Measurements from ENCODE around the gene NGF.

Gene NGF

GRCh38 chr1:115261496-115261895, 76.6 kb downstream of the NGF start:
- H3K27me3 Mint-ChIP-seq, result peaks cover 2% of the 10 kb centered on the region
- no peaks in the 10 kb centered on the region for H3K36me3 Mint-ChIP-seq (ENCODE audit: low read depth)
- H3K27ac Mint-ChIP-seq, result no peak overlapping the region
- peaks cover 9% of the 10 kb centered on the region for H3K9me3 Mint-ChIP-seq
- H3K4me3 Mint-ChIP-seq, result no peak overlapping the region
- ATAC-seq, result no peak
- no peaks in the 10 kb centered on the region for H3K4me1 Mint-ChIP-seq
- no peak for DNase-seq

- Mint-ChIP-seq H3K4me1 (no peaks in the 10 kb centered on the region), H3K27me3 (peaks cover 1% of the 10 kb centered on the region), H3K4me3 (no peak overlapping the region), H3K27ac (no peak overlapping the region), H3K36me3 (ENCODE audit: low read depth) (no peaks in the 10 kb centered on the region), H3K9me3 (peaks cover 9% of the 10 kb centered on the region)
- no peak for ATAC-seq
- DNase-seq, result no peak
Measured at GRCh38 chr1:115258302-115258866, 79.7 kb downstream of the NGF start.

GRCh38 chr1:115257591-115257990, 80.5 kb downstream of the NGF start:
- ATAC-seq (no peak), DNase-seq (no peak)
- no peaks in the 10 kb centered on the region for H3K36me3 Mint-ChIP-seq (ENCODE audit: low read depth)
- H3K4me3 Mint-ChIP-seq, result no peak overlapping the region
- no peaks in the 10 kb centered on the region for H3K4me1 Mint-ChIP-seq
- H3K27me3 Mint-ChIP-seq, result no peaks in the 10 kb centered on the region
- peaks cover 9% of the 10 kb centered on the region for H3K9me3 Mint-ChIP-seq
- H3K27ac Mint-ChIP-seq, result no peak overlapping the region

GRCh38 chr1:115255154-115255553, 82.9 kb downstream of the NGF start:
- Mint-ChIP-seq H3K9me3 (peaks cover 9% of the 10 kb centered on the region), H3K4me3 (no peak overlapping the region), H3K27me3 (peaks cover 3% of the 10 kb centered on the region), H3K4me1 (no peaks in the 10 kb centered on the region), H3K27ac (no peak overlapping the region), H3K36me3 (ENCODE audit: low read depth) (no peaks in the 10 kb centered on the region)
- no peak for ATAC-seq
- no peak for DNase-seq

GRCh38 chr1:115252585-115252984, 85.5 kb downstream of the NGF start:
- Mint-ChIP-seq H3K4me1 (no peaks in the 10 kb centered on the region), H3K9me3 (peaks cover 9% of the 10 kb centered on the region), H3K27me3 (peaks cover 4% of the 10 kb centered on the region), H3K36me3 (ENCODE audit: low read depth) (no peaks in the 10 kb centered on the region), H3K27ac (no peak overlapping the region), H3K4me3 (no peak overlapping the region)
- ATAC-seq (no peak), DNase-seq (no peak)

- DNase-seq (no peak), ATAC-seq (no peak)
- Mint-ChIP-seq H3K36me3 (ENCODE audit: low read depth) (no peaks in the 10 kb centered on the region), H3K4me3 (no peak overlapping the region), H3K27ac (no peak overlapping the region), H3K9me3 (peaks cover 9% of the 10 kb centered on the region), H3K4me1 (no peaks in the 10 kb centered on the region), H3K27me3 (peaks cover 4% of the 10 kb centered on the region)
Measured at GRCh38 chr1:115251856-115252255, 86.2 kb downstream of the NGF start.

GRCh38 chr1:115251340-115251748, 86.7 kb downstream of the NGF start:
- H3K4me3 Mint-ChIP-seq, result no peak overlapping the region
- ATAC-seq (no peak), DNase-seq (no peak)
- no peaks in the 10 kb centered on the region for H3K36me3 Mint-ChIP-seq (ENCODE audit: low read depth)
- H3K4me1 Mint-ChIP-seq, result no peaks in the 10 kb centered on the region
- H3K27ac Mint-ChIP-seq, result no peak overlapping the region
- peaks cover 14% of the 10 kb centered on the region for H3K9me3 Mint-ChIP-seq
- H3K27me3 Mint-ChIP-seq, result peaks cover 4% of the 10 kb centered on the region

GRCh38 chr1:115246526-115246925, 91.5 kb downstream of the NGF start:
- DNase-seq (no peak), ATAC-seq (no peak)
- no peak overlapping the region for H3K27ac Mint-ChIP-seq
- H3K27me3 Mint-ChIP-seq, result peaks cover 8% of the 10 kb centered on the region
- peaks cover 14% of the 10 kb centered on the region for H3K9me3 Mint-ChIP-seq
- no peak overlapping the region for H3K4me3 Mint-ChIP-seq
- H3K36me3 Mint-ChIP-seq (ENCODE audit: low read depth), result no peaks in the 10 kb centered on the region
- no peaks in the 10 kb centered on the region for H3K4me1 Mint-ChIP-seq

- no peak overlapping the region for H3K4me3 Mint-ChIP-seq
- no peaks in the 10 kb centered on the region for H3K36me3 Mint-ChIP-seq (ENCODE audit: low read depth)
- H3K9me3 Mint-ChIP-seq, result peaks cover 14% of the 10 kb centered on the region
- no peaks in the 10 kb centered on the region for H3K4me1 Mint-ChIP-seq
- H3K27me3 Mint-ChIP-seq, result peaks cover 8% of the 10 kb centered on the region
- no peak for DNase-seq
- ATAC-seq, result no peak
- no peak overlapping the region for H3K27ac Mint-ChIP-seq
Measured at GRCh38 chr1:115245227-115245626, 92.8 kb downstream of the NGF start.

GRCh38 chr1:115242543-115242942, 95.5 kb downstream of the NGF start:
- no peaks in the 10 kb centered on the region for H3K4me1 Mint-ChIP-seq
- no peaks in the 10 kb centered on the region for H3K36me3 Mint-ChIP-seq (ENCODE audit: low read depth)
- H3K4me3 Mint-ChIP-seq, result no peak overlapping the region
- ATAC-seq (no peak), DNase-seq (no peak)
- H3K27ac Mint-ChIP-seq, result no peak overlapping the region
- peaks cover 5% of the 10 kb centered on the region for H3K9me3 Mint-ChIP-seq
- peaks cover 7% of the 10 kb centered on the region for H3K27me3 Mint-ChIP-seq

- DNase-seq (no peak), ATAC-seq (no peak)
- Mint-ChIP-seq H3K9me3 (no peaks in the 10 kb centered on the region), H3K4me1 (no peaks in the 10 kb centered on the region), H3K4me3 (no peak overlapping the region), H3K27ac (no peak overlapping the region), H3K27me3 (peaks cover 8% of the 10 kb centered on the region), H3K36me3 (ENCODE audit: low read depth) (no peaks in the 10 kb centered on the region)
Measured at GRCh38 chr1:115241309-115241708, 96.7 kb downstream of the NGF start.

- no peaks in the 10 kb centered on the region for H3K4me1 Mint-ChIP-seq
- H3K27ac Mint-ChIP-seq, result no peak overlapping the region
- H3K36me3 Mint-ChIP-seq (ENCODE audit: low read depth), result no peaks in the 10 kb centered on the region
- no peak for DNase-seq
- no peak for ATAC-seq
- H3K27me3 Mint-ChIP-seq, result peaks cover 8% of the 10 kb centered on the region
- H3K4me3 Mint-ChIP-seq, result no peak overlapping the region
- no peaks in the 10 kb centered on the region for H3K9me3 Mint-ChIP-seq
Measured at GRCh38 chr1:115240297-115240696, 97.8 kb downstream of the NGF start.

- ATAC-seq (no peak), DNase-seq (no peak)
- H3K27ac Mint-ChIP-seq, result no peak overlapping the region
- no peaks in the 10 kb centered on the region for H3K36me3 Mint-ChIP-seq (ENCODE audit: low read depth)
- peaks cover 8% of the 10 kb centered on the region for H3K27me3 Mint-ChIP-seq
- no peaks in the 10 kb centered on the region for H3K4me1 Mint-ChIP-seq
- no peak overlapping the region for H3K4me3 Mint-ChIP-seq
- no peaks in the 10 kb centered on the region for H3K9me3 Mint-ChIP-seq
Measured at GRCh38 chr1:115239426-115239825, 98.6 kb downstream of the NGF start.

- DNase-seq (no peak), ATAC-seq (no peak)
- Mint-ChIP-seq H3K27ac (no peak overlapping the region), H3K4me3 (no peak overlapping the region), H3K27me3 (peaks cover 8% of the 10 kb centered on the region), H3K36me3 (ENCODE audit: low read depth) (no peaks in the 10 kb centered on the region), H3K4me1 (no peaks in the 10 kb centered on the region), H3K9me3 (no peaks in the 10 kb centered on the region)
Measured at GRCh38 chr1:115239148-115239422, 99.0 kb downstream of the NGF start.

GRCh38 chr1:115238336-115239147, 99.5 kb downstream of the NGF start:
- DNase-seq (no peak), ATAC-seq (no peak)
- Mint-ChIP-seq H3K4me3 (no peak overlapping the region), H3K27me3 (peaks cover 8% of the 10 kb centered on the region), H3K36me3 (ENCODE audit: low read depth) (no peaks in the 10 kb centered on the region), H3K9me3 (no peaks in the 10 kb centered on the region), H3K4me1 (no peaks in the 10 kb centered on the region), H3K27ac (no peak overlapping the region)

GRCh38 chr1:115237507-115237906, 100.5 kb downstream of the NGF start:
- ATAC-seq (no peak), DNase-seq (no peak)
- Mint-ChIP-seq H3K27me3 (peaks cover 8% of the 10 kb centered on the region), H3K36me3 (ENCODE audit: low read depth) (no peaks in the 10 kb centered on the region), H3K27ac (no peak overlapping the region), H3K4me3 (no peak overlapping the region), H3K9me3 (no peaks in the 10 kb centered on the region), H3K4me1 (no peaks in the 10 kb centered on the region)
